ENCODE measurements around the gene NFIA.

GRCh38 chr1:61182480-61182879 lies 100.1 kb downstream of the NFIA start:
- TF ChIP-seq TFAP4 (CRISPR knock-in tag; IDR thresholded peaks at IDR 0.05; ENCODE audit: borderline replicate concordance) (no peak), FOXA3 (CRISPR knock-in tag; conservative IDR thresholded peaks at IDR 0.05 in 1 of 2, IDR thresholded peaks at IDR 0.05 in 1 of 2) (no peak), CHD2 (IDR thresholded peaks at IDR 0.05; ENCODE audit: low read depth, low read length) (no peak), TFAM (CRISPR knock-in tag; conservative IDR thresholded peaks at IDR 0.05) (no peak), E2F5 (CRISPR knock-in tag; IDR thresholded peaks at IDR 0.05) (no peak), EZH2 (IDR thresholded peaks at IDR 0.05; ENCODE audit: borderline replicate concordance, low read depth, low read length) (no peak), BHLHE40 (IDR thresholded peaks at IDR 0.05; ENCODE audit: low read length) (no peak), ZNF707 (CRISPR knock-in tag; conservative IDR thresholded peaks at IDR 0.05) (no peak), SREBF2 (CRISPR knock-in tag; IDR thresholded peaks at IDR 0.05) (no peak), ZBTB43 (CRISPR knock-in tag; IDR thresholded peaks at IDR 0.05) (no peak), GTF2E2 (tag; IDR thresholded peaks at IDR 0.05) (no peak), POLR2AphosphoS5 (IDR thresholded peaks at IDR 0.05; ENCODE audit: control insufficient read depth, insufficient read depth, low read depth, low read length) (no peak)
